ENCODE data around the gene PLK3.
A peak's percentile ranks its signal among the peaks of the same experiment; 100 is the strongest.

Gene PLK3

DNA sequence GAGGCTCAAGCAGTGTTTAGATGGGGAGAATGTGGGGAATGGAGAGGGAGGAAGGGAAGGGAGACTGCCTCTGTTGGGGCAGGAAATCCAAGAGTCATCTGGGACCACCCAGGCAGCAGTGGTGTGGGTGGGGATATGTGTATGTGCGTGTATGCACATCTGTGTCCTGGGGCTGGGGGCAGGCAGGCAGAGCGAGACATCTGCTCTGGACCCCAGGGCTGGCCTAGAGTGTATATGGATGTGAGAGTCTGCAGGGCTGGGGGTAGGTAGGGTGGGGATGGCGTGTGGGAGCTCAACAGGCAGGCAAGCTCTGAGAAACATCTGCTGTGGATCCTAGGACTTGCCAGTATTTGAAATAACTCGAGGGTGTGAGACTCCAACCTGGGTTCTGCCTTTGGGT lies 39.4 kb downstream of the PLK3 start:
- no peak for ATAC-seq
- TF ChIP-seq RARB (CRISPR knock-in tag; IDR thresholded peaks at IDR 0.05) (no peak), OSR1 (CRISPR knock-in tag; IDR thresholded peaks at IDR 0.05) (no peak), ZNF565 (CRISPR knock-in tag; conservative IDR thresholded peaks at IDR 0.05; ENCODE audit: low read depth) (no peak), GLIS3 (CRISPR knock-in tag; IDR thresholded peaks at IDR 0.05) (no peak), SNAI2 (CRISPR knock-in tag; IDR thresholded peaks at IDR 0.05) (no peak), ARNTL (CRISPR knock-in tag; IDR thresholded peaks at IDR 0.05; ENCODE audit: borderline replicate concordance, low read depth) (no peak), ZNF70 (CRISPR knock-in tag; IDR thresholded peaks at IDR 0.05) (no peak), ZFP30 (CRISPR knock-in tag; IDR thresholded peaks at IDR 0.05) (no peak), ZC3H10 (CRISPR knock-in tag; IDR thresholded peaks at IDR 0.05) (no peak)
- TF ChIP-seq, protein P1, sequence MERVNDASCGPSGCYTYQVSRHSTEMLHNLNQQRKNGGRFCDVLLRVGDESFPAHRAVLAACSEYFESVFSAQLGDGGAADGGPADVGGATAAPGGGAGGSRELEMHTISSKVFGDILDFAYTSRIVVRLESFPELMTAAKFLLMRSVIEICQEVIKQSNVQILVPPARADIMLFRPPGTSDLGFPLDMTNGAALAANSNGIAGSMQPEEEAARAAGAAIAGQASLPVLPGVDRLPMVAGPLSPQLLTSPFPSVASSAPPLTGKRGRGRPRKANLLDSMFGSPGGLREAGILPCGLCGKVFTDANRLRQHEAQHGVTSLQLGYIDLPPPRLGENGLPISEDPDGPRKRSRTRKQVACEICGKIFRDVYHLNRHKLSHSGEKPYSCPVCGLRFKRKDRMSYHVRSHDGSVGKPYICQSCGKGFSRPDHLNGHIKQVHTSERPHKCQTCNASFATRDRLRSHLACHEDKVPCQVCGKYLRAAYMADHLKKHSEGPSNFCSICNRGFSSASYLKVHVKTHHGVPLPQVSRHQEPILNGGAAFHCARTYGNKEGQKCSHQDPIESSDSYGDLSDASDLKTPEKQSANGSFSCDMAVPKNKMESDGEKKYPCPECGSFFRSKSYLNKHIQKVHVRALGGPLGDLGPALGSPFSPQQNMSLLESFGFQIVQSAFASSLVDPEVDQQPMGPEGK (CRISPR knock-in tag; IDR thresholded peaks at IDR 0.05; ENCODE audit: borderline replicate concordance), result no peak
- TF ChIP-seq, protein P2, sequence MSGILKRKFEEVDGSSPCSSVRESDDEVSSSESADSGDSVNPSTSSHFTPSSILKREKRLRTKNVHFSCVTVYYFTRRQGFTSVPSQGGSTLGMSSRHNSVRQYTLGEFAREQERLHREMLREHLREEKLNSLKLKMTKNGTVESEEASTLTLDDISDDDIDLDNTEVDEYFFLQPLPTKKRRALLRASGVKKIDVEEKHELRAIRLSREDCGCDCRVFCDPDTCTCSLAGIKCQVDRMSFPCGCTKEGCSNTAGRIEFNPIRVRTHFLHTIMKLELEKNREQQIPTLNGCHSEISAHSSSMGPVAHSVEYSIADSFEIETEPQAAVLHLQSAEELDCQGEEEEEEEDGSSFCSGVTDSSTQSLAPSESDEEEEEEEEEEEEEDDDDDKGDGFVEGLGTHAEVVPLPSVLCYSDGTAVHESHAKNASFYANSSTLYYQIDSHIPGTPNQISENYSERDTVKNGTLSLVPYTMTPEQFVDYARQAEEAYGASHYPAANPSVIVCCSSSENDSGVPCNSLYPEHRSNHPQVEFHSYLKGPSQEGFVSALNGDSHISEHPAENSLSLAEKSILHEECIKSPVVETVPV (CRISPR knock-in tag; IDR thresholded peaks at IDR 0.05), result no peak

DNA sequence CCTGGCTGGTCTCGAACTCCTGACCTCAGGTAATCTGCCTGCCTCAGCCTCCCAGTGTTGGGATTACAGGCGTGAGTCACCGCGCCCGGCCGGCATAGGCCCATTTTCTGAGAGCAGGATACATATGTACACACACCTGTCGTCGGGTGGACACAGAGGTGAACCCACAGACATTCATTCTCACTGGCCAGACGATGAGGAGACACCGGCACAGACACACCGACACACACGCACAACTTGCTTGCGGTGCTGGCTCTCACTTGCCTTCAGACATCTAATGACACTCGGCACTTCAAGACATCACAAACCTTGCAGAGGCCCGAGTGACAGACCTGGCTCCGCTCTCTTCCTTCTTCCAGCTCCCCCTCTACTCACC lies 42.3 kb downstream of the PLK3 start:
- TF ChIP-seq SNAI2 (CRISPR knock-in tag; IDR thresholded peaks at IDR 0.05) (no peak), TCF4 (CRISPR knock-in tag; IDR thresholded peaks at IDR 0.05; ENCODE audit: borderline replicate concordance) (no peak), ZNF565 (CRISPR knock-in tag; conservative IDR thresholded peaks at IDR 0.05; ENCODE audit: low read depth) (no peak), ZC3H10 (CRISPR knock-in tag; IDR thresholded peaks at IDR 0.05) (no peak), ZFP3 (CRISPR knock-in tag; IDR thresholded peaks at IDR 0.05) (no peak), PPARA (CRISPR knock-in tag; IDR thresholded peaks at IDR 0.05; ENCODE audit: borderline replicate concordance) (no peak), ZFP30 (CRISPR knock-in tag; IDR thresholded peaks at IDR 0.05) (no peak), ESRRG (CRISPR knock-in tag; IDR thresholded peaks at IDR 0.05) (no peak), TOX (CRISPR knock-in tag; IDR thresholded peaks at IDR 0.05; ENCODE audit: borderline replicate concordance) (no peak), BACH2 (CRISPR knock-in tag; IDR thresholded peaks at IDR 0.05; ENCODE audit: borderline replicate concordance) (no peak)
- TF ChIP-seq, protein P3, sequence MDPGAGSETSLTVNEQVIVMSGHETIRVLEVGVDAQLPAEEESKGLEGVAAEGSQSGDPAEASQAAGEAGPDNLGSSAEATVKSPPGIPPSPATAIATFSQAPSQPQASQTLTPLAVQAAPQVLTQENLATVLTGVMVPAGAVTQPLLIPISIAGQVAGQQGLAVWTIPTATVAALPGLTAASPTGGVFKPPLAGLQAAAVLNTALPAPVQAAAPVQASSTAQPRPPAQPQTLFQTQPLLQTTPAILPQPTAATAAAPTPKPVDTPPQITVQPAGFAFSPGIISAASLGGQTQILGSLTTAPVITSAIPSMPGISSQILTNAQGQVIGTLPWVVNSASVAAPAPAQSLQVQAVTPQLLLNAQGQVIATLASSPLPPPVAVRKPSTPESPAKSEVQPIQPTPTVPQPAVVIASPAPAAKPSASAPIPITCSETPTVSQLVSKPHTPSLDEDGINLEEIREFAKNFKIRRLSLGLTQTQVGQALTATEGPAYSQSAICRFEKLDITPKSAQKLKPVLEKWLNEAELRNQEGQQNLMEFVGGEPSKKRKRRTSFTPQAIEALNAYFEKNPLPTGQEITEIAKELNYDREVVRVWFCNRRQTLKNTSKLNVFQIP (CRISPR knock-in tag; IDR thresholded peaks at IDR 0.05; ENCODE audit: borderline replicate concordance, low read depth), result no peak
- TF ChIP-seq, protein P4, sequence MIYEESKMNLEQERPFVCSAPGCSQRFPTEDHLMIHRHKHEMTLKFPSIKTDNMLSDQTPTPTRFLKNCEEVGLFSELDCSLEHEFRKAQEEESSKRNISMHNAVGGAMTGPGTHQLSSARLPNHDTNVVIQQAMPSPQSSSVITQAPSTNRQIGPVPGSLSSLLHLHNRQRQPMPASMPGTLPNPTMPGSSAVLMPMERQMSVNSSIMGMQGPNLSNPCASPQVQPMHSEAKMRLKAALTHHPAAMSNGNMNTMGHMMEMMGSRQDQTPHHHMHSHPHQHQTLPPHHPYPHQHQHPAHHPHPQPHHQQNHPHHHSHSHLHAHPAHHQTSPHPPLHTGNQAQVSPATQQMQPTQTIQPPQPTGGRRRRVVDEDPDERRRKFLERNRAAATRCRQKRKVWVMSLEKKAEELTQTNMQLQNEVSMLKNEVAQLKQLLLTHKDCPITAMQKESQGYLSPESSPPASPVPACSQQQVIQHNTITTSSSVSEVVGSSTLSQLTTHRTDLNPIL (CRISPR knock-in tag; IDR thresholded peaks at IDR 0.05; ENCODE audit: low read depth), result no peak
- TF ChIP-seq, protein P5, sequence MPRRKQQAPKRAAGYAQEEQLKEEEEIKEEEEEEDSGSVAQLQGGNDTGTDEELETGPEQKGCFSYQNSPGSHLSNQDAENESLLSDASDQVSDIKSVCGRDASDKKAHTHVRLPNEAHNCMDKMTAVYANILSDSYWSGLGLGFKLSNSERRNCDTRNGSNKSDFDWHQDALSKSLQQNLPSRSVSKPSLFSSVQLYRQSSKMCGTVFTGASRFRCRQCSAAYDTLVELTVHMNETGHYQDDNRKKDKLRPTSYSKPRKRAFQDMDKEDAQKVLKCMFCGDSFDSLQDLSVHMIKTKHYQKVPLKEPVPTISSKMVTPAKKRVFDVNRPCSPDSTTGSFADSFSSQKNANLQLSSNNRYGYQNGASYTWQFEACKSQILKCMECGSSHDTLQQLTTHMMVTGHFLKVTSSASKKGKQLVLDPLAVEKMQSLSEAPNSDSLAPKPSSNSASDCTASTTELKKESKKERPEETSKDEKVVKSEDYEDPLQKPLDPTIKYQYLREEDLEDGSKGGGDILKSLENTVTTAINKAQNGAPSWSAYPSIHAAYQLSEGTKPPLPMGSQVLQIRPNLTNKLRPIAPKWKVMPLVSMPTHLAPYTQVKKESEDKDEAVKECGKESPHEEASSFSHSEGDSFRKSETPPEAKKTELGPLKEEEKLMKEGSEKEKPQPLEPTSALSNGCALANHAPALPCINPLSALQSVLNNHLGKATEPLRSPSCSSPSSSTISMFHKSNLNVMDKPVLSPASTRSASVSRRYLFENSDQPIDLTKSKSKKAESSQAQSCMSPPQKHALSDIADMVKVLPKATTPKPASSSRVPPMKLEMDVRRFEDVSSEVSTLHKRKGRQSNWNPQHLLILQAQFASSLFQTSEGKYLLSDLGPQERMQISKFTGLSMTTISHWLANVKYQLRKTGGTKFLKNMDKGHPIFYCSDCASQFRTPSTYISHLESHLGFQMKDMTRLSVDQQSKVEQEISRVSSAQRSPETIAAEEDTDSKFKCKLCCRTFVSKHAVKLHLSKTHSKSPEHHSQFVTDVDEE (CRISPR knock-in tag; IDR thresholded peaks at IDR 0.05), result no peak
- TF ChIP-seq, protein P2 (CRISPR knock-in tag; IDR thresholded peaks at IDR 0.05), result no peak
- ATAC-seq, result peak; percentile 21
